ENCODE measurements around the gene TRPT1. TPM values are rescaled to one million over a fixed set of nuclear protein-coding genes. Genes with fewer than 3 reads are reported as not detected.
A peak's percentile ranks its signal among the peaks of the same experiment; 100 is the strongest.

The TRPT1 gene
- total RNA-seq, 1 experiment from 2014 or later, result 66.1 TPM

- TF ChIP-seq SIN3A (IDR thresholded peaks at IDR 0.05; ENCODE audit: borderline replicate concordance, insufficient read depth, low read depth, low read length) (no peak), TCF7L2 (IDR thresholded peaks at IDR 0.05; ENCODE audit: low read depth, low read length) (no peak), POLR2AphosphoS5 (IDR thresholded peaks at IDR 0.05; ENCODE audit: low read depth, low read length) (peak; percentile 47)
- TF ChIP-seq, protein P1, sequence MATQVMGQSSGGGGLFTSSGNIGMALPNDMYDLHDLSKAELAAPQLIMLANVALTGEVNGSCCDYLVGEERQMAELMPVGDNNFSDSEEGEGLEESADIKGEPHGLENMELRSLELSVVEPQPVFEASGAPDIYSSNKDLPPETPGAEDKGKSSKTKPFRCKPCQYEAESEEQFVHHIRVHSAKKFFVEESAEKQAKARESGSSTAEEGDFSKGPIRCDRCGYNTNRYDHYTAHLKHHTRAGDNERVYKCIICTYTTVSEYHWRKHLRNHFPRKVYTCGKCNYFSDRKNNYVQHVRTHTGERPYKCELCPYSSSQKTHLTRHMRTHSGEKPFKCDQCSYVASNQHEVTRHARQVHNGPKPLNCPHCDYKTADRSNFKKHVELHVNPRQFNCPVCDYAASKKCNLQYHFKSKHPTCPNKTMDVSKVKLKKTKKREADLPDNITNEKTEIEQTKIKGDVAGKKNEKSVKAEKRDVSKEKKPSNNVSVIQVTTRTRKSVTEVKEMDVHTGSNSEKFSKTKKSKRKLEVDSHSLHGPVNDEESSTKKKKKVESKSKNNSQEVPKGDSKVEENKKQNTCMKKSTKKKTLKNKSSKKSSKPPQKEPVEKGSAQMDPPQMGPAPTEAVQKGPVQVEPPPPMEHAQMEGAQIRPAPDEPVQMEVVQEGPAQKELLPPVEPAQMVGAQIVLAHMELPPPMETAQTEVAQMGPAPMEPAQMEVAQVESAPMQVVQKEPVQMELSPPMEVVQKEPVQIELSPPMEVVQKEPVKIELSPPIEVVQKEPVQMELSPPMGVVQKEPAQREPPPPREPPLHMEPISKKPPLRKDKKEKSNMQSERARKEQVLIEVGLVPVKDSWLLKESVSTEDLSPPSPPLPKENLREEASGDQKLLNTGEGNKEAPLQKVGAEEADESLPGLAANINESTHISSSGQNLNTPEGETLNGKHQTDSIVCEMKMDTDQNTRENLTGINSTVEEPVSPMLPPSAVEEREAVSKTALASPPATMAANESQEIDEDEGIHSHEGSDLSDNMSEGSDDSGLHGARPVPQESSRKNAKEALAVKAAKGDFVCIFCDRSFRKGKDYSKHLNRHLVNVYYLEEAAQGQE (IDR thresholded peaks at IDR 0.05; ENCODE audit: insufficient read depth in 1 of 2, low read depth in 2 of 2, low read length in 1 of 2), result no peak
- TF ChIP-seq, protein P2, sequence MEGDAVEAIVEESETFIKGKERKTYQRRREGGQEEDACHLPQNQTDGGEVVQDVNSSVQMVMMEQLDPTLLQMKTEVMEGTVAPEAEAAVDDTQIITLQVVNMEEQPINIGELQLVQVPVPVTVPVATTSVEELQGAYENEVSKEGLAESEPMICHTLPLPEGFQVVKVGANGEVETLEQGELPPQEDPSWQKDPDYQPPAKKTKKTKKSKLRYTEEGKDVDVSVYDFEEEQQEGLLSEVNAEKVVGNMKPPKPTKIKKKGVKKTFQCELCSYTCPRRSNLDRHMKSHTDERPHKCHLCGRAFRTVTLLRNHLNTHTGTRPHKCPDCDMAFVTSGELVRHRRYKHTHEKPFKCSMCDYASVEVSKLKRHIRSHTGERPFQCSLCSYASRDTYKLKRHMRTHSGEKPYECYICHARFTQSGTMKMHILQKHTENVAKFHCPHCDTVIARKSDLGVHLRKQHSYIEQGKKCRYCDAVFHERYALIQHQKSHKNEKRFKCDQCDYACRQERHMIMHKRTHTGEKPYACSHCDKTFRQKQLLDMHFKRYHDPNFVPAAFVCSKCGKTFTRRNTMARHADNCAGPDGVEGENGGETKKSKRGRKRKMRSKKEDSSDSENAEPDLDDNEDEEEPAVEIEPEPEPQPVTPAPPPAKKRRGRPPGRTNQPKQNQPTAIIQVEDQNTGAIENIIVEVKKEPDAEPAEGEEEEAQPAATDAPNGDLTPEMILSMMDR (IDR thresholded peaks at IDR 0.05), result peak; percentile 85; the same call in 1 of the 2 replicates
- ATAC-seq (peak; percentile 44), DNase-seq (ENCODE audit: low read depth, low spot score) (no peak)
- Histone ChIP-seq H3K36me3 (ENCODE audit: control insufficient read depth, insufficient read depth, low read length) (peaks cover 35% of the 10 kb centered on the region), H3K4me1 (ENCODE audit: control insufficient read depth, insufficient read depth, low read length) (no peaks in the 10 kb centered on the region; the same call in 1 of the 2 replicates), H3K4me3 (ENCODE audit: low read depth in 2 of 2, low read length in 2 of 2) (no peak overlapping the region), H3K27me3 (ENCODE audit: control insufficient read depth, insufficient read depth, low read length) (no peaks in the 10 kb centered on the region), H3K27ac (ENCODE audit: low read length) (no peak overlapping the region), H3K9me3 (ENCODE audit: control insufficient read depth, insufficient read depth, low read depth, low read length) (no peaks in the 10 kb centered on the region)
- intact Hi-C loops (cut with micrococcal nuclease; ENCODE audit: unreplicated experiment) (no loop called here), in situ Hi-C loops (cut with HindIII; ENCODE audit: low pct_unique_long_range_greater_than_20kb, low sequenced_read_pairs) (no loop called here)
- ChIA-PET CTCF (interaction anchor here (1.0 to 1.6 kb wide), 2 partner anchors 23 to 97 kb away, joined by 5 read pairs; no protein-coding TSS in a partner anchor), POLR2A (interaction anchor here (0.6 to 0.7 kb wide), 4 partner anchors 45 to 94 kb away, joined by 3 to 9 read pairs (median 4); no protein-coding TSS in a partner anchor)
- no TSS peak for BruUV-seq (replicated peaks)
Measured at GRCh38 chr11:64204464-64204989, 21.5 kb downstream of the TRPT1 start.

- no peaks in the 10 kb centered on the region for H3K9me3 ChIP-seq (ENCODE audit: control insufficient read depth, insufficient read depth, low read depth, low read length)
- H3K36me3 ChIP-seq (ENCODE audit: control insufficient read depth, insufficient read depth, low read length), result peaks cover 35% of the 10 kb centered on the region
- no peaks in the 10 kb centered on the region for H3K27me3 ChIP-seq (ENCODE audit: control insufficient read depth, insufficient read depth, low read length)
- H3K27ac ChIP-seq (ENCODE audit: low read length), result no peak overlapping the region
- ATAC-seq, result no peak
- TF ChIP-seq TCF7L2 (IDR thresholded peaks at IDR 0.05; ENCODE audit: low read depth, low read length), result no peak
- TF ChIP-seq, protein P2 (IDR thresholded peaks at IDR 0.05), result no peak
- no peak for TF ChIP-seq POLR2AphosphoS5 (IDR thresholded peaks at IDR 0.05; ENCODE audit: low read depth, low read length)
- no peak for TF ChIP-seq SIN3A (IDR thresholded peaks at IDR 0.05; ENCODE audit: borderline replicate concordance, insufficient read depth, low read depth, low read length)
- TF ChIP-seq, protein P1 (IDR thresholded peaks at IDR 0.05; ENCODE audit: insufficient read depth in 1 of 2, low read depth in 2 of 2, low read length in 1 of 2), result no peak
- POLR2A ChIA-PET, result interaction anchor here (0.7 kb wide), 2 partner anchors 45 to 49 kb away, joined by 4 to 5 read pairs; no protein-coding TSS in a partner anchor
- in situ Hi-C loops (cut with HindIII; ENCODE audit: low pct_unique_long_range_greater_than_20kb, low sequenced_read_pairs), result no loop called here
- TSS peak; percentile 93 for BruUV-seq (replicated peaks)
- H3K4me3 ChIP-seq (ENCODE audit: low read depth in 2 of 2, low read length in 2 of 2), result no peak overlapping the region
- intact Hi-C loops (cut with micrococcal nuclease; ENCODE audit: unreplicated experiment), result no loop called here
- CTCF ChIA-PET, result interaction anchor here (0.5 to 1.6 kb wide), 3 partner anchors 23 to 770 kb away, joined by 4 to 5 read pairs (median 5); no protein-coding TSS in a partner anchor
- no peak for DNase-seq (ENCODE audit: low read depth, low spot score)
- H3K4me1 ChIP-seq (ENCODE audit: control insufficient read depth, insufficient read depth, low read length), result no peaks in the 10 kb centered on the region; the same call in 1 of the 2 replicates
Measured at GRCh38 chr11:64204080-64204440, 21.9 kb downstream of the TRPT1 start.

Measured in Panc1 (cell line).